ENCODE data around the gene PAX7.
"Not testable (repeated sequence)": the region's sequence is repeated elsewhere in the genome, so short reads cannot be mapped to it uniquely, and the experiment has no call there.

Gene PAX7

DNA sequence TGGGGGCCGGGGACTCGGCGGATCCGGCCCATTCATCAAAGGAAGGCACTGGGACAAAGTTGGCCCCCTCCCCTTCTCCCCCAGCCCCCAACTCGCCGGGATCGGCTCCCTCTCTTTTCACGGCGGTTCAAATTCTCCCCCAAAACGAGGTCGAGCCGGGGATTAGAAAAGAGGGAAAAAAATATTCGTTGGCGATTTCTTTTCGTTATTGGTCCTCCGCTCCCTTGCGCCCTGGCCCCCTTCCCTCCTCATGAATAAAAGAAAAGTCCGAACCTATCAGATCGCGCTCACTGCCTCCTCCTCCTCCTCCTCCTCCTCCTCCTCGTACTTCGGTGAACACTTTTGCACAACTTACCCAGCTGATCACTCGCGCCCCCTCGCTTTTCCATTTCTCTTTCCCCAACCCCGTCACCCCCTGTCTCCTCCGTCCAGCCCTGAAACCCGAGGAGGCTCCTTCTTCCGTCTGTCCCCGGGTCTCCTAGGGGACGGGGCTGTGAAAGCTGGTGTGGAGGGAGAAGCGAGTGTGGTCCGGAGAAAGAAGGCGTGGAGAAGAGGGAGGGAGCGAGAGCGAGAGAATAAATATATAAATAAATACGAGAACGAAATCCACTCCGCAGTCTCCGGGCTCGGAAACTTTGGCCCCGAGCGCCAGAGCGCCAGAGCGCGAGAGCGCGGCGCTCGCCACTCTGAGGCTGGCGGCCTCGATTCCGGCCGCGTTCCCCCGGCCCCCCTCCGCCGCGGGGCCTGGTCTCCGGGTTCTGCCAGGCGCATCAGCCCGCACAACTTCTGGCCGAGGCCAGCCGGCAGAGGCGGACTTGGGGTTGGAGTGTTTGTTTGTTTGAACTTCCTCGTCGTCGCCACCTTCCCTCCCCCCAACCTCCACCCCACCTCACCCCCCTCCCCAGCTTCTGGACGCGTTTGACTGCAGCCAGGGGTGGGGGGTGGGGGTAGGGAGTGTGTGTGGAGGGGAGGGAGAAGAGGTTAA, at the start of gene PAX7:
PAX7 (plus strand) TSS at position 336 of the 985 bp plus-strand sequence. CDS start 758 bp downstream, outside the sequence.
- no peak for DNase-seq (ENCODE audit: low read depth in 2 of 2, low spot score in 1 of 2)

DNA sequence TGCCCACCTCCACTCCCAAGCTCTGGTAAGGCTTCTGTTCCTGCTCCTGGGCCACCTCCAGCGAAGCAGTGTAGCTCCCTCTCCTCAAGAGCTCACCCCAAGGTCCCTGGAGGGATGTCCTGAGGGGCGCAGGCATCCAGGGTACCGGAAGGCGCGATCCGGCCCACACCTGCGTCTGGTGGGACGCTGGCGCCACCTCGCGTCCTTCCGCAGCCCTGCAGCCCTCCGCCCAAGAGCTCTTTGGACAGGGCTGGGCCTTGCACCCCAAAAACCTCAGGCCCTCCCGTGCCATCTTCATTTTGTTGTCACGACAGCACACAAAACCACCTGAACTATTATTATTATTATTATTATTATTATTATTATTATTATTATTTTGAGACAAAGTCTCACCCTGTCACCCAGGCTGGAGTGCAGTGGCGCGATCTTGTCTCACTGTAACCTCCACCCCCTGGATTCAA, 49.2 kb upstream of the PAX7 start:
- DNase-seq (ENCODE audit: low read depth in 2 of 2, low spot score in 1 of 2) = no peak

DNA sequence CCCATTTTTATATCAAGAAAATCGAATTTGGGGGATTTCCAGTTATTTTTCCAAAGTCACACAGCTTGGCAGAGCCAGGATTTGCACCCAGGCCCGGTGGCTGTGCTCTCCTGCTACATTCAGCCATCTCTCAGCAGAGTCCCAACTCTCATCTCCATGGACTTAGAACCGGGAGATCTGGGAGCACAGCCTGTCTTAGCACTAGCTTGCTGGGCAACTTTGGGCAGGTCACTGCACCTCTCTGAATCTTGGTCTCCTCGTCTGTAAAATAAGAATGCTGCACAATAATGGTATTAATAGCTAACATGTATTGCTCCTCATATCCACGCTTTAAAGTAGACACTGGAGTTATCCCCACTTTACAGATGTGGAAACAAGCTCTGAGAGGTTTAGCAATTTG, 47.8 kb upstream of the PAX7 start:
- no peak for DNase-seq (ENCODE audit: low read depth in 2 of 2, low spot score in 1 of 2)

DNA sequence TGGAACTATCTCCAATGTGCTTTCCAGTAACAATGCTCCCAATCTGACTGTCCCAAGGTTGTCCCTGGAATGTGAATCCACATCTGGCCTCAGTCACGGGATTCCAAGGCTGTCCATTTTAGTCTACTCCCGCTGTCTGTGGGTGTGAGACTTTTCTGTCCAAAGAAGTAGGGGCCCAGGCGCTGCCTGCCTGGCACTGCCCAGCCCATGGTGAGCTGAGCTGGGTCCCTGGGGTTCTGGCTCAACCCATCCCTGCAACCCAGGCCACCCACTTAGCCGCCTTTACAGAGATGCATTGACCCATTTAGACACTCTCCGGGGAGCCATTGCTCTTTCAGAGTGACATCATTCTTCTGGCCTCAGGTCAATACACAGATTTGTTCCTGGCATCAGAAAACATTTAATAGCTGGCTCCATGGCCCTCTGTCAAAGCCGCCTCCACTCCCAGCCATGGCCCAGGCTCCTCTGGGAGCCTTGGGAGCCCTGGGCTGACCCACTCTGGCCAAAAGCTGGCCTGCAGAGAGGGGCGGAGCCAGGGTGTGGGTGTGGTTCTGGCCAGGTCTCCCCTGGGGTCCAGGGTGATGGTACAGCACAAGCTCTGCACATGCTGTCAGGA, 47.2 kb upstream of the PAX7 start:
- DNase-seq (ENCODE audit: low read depth in 2 of 2, low spot score in 1 of 2) = no peak

DNA sequence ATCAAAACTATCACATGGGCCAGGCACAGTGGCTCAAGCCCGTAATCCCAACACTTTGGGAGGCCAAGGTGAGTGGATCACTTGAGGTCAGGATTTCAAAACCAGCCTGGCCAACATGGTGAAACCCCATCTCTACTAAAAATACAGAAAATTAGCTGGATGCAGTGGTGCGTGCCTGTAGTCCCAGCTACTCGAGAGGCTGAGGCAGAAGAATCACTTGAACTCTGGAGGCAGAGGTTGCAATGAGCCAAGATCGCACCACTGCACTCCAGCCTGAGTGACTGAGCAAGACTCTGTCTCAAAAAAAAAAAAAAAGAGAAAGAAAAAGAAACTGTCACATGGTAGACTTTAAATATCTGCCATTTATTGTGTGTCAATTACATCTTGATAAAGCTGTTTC, 44.6 kb upstream of the PAX7 start:
- DNase-seq (ENCODE audit: low read depth in 2 of 2, low spot score in 1 of 2) = not testable (repeated sequence)

DNA sequence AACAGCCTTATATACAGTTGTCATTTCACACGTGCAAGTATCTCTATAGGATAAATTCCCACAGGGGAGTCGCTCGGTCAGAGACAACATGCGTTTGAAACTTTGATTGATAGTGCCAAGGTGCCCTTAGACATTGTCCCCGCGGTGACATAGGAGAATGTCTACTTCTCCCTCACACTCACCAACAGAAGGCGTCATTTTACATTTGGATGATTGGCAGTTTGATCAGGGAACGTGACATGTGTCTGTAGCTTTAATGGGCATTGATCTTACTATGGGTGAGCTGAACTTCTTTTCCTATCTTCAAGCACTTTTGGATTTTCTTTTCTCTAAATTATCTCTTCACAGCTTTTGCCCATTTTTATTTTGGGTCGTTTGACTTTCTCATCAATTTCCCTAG, 42.6 kb upstream of the PAX7 start:
- no peak for DNase-seq (ENCODE audit: low read depth in 2 of 2, low spot score in 1 of 2)

DNA sequence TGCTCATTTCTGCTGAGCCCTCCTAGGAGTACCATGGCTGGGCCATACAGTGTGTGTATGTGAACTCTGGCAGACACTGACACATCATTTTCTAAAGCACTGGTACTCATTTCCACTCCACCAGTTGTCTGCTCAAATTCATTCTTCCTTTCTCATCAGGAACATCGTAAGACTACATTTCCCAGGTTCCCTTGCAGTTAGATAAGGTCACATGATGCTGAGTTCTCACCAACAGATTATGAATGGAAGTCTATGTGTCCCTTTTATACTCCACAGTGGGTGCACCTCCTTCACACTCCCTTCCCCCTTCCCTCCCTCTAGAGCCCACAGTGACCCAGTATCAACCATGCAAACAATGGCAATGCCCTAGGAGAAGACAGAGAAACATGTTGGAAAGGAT, 38.3 kb upstream of the PAX7 start:
- DNase-seq (ENCODE audit: low read depth in 2 of 2, low spot score in 1 of 2) = no peak

DNA sequence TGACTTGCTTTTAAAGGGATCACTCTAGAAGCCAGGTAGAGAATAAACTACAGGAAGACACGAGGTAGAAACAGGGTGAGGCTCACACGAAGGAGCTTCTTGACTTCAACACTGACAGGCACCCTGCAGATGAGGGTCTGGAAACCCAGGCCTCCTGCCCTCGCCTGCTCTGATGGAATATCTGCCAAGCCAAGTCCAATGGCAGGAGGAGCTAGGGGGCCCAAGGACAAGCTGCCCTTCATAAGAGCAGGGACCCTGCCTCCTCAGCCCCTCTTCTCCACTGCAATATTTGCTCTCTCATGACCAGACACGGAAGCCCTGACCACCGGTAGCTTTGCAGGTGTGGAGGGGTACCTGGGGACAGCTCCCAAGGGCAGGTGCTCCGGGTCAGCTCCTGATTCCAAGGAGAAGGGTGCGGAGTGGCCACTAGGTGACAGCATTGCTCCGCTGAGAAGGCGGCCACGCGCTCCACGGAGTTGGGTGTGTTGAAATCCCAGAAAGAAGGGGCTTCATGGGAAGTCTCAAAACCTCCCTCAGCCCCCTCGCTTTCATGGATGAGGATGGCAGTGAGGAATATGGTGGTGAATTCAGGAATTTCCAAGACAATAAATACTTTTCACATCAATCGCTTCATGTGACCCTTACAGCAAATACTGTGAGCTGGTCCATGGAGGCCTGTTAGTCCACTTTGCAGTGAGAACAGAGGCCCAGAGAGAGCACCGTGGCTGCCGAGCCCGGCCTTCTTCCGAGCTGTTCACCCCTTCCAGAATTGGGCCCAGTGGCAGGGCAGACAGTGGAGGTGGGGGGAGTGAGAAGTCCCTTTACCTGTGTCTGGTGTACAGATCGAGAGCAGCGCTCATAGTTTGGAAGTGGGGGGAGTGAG, 33.2 kb upstream of the PAX7 start:
- peak; percentile 21 to 25 for DNase-seq (ENCODE audit: low read depth in 2 of 2, low spot score in 1 of 2)

DNA sequence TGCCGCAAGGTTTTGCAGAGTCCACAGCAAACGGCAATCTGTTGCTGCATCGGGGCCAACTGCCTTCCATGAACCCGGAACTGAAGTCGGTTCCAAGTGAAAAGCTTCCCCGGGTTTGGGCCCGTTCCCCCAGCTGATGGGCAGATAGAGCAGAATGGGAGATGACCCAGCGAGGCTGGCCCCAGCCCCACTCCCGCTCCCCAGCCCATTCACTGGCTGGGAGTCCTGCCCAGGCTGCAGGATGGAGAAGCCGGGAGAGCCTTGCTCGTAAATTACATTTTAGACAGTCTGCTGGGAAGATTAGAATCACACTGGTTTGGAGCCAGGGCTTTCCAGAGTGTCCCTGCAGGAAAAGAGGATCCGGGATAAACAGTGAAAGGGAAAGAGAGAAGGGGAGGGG, 31.6 kb upstream of the PAX7 start:
- DNase-seq (ENCODE audit: low read depth in 2 of 2, low spot score in 1 of 2) = no peak

DNA sequence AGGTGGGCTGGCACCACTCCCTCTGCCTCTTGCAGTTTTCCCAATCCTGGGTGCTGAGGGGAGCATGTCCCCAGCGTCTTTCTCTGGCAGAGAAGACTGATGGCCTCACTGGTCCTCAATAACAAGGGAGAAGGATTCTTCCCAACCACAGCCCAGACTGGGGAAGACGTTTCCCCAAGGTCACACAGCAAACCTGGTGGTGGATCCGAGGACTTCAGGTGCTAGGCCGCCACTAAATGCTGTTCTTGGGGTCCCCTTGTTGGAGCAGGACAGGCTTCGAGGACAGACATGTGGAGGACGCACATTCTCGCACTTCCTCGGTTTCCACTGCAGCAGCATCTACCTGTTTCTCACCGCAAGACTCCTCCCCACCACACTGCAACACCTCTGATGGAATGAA, 30.9 kb upstream of the PAX7 start:
- no peak for DNase-seq (ENCODE audit: low read depth in 2 of 2, low spot score in 1 of 2)

DNA sequence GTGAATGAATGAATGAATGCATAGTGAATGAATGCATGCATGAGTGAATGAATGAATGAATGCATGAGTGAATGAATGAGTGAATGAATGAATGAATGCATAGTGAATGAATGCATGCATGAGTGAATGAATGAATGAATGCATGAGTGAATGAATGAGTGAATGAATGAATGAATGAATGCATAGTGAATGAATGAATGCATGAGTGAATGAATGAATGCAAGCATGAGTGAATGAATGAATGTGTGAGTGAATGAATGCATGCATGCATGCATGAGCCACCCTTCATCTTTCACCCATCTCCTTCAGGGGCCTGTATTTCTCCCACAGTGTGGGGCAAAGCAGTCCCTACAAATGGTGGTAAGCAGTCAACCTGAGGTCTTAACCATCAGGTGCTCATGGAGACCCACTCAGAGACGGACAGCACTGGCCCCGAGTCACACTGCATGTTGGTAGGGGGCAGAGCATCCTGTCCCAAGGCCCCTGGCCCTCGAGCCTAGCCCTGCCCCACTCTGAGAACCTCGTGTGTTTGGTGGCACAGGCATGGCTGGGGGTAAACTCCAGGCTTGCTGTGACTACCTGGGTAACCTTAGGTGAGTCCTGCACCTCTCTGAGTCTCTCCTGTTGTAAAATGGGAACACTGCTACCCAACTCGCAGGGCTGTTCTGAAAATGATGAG, 28.0 kb upstream of the PAX7 start:
- no peak for DNase-seq (ENCODE audit: low read depth in 2 of 2, low spot score in 1 of 2)

DNA sequence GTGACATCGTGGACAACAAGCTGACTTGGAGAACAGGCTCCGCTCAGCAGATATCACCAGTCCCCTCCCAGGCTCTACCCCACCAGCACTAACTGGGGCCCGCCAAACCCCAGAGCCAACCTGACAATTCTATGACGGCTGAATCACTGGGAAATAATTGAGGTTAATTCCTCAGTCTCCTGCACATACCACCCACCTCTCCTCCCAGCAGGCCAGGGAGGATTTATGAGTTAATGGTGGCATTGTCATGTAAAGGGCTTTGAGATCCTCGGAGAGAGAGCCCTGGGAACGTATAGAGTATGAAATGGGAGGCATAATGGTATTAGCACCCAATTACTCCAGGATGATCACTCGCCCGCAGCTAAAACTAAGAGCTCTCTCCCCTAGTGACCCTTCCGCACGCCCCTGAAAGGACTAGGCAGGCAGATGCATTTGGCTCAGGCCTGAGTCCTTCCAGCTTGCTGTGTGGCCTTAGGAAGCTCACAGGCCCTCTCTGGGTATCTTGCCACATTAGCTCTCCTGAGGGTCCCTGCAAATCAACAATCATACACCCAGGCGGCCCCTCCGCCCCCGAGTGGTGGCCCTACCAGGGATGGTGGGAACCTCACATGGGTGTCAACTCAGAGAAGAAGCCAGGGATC, 27.3 kb upstream of the PAX7 start:
- DNase-seq (ENCODE audit: low read depth in 2 of 2, low spot score in 1 of 2) = no peak

DNA sequence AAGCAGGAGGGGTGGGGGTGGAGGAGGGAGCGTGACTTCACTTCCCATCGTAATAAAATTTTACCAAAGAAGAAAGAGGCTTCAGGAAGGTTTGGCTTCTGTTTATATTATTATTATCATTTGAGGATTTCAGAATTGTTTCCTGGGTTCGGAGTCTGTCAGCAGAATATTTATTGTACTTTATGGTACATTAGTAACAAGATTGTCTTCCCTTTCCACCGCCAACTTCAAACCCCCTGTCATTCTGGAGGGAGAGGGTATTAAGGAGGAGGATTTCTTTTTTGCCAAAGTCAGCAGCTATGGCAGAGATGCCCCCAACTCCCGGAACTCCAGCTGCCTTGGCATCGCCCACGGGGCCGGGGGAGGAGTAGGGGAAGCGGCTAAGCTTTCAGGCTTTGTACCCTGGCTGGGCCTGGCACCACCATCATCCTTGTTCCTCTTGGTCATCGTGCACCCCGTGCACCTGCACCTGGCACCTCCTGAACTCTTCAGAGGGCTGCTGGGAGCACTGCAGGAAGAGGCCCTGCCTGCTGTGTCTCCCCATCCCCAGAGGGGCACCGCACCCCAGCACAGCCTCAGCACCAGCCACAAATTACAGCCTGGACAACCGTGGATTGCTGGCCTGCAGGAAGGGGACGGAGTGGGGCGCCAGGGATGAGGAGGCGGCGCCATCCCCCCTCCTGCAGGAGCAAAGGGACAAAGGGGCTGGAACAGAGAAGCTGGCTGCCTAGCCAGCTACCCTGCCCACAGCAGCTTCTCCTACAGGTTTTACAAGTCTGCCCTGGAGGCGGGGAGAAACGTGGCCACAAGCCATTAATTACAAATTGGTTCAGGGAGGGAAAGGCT, 24.0 kb upstream of the PAX7 start:
- no peak for DNase-seq (ENCODE audit: low read depth in 2 of 2, low spot score in 1 of 2)

DNA sequence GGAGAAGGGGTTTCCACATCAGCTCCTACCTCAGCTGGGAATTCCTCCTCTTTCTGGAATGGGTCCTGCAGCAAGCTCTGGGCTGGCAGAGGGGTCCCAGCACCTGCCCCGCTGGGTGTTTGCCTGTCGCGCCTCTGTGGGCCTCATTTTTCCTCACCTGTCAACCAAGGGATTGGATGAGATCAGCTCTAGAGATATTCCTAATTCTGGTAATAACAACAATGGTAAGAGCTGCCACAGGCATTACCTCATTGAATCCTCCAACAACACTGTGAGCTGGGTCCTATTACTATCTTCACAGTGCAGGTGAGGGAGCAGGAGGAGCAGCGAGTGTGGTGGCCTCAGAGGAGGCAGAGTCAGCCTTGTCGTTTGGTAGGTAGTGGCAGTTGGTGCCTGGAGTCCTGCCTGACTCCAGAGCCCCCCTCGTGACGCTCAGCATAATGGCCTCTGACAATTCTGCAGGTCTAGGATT, 23.3 kb upstream of the PAX7 start:
- no peak for DNase-seq (ENCODE audit: low read depth in 2 of 2, low spot score in 1 of 2)

DNA sequence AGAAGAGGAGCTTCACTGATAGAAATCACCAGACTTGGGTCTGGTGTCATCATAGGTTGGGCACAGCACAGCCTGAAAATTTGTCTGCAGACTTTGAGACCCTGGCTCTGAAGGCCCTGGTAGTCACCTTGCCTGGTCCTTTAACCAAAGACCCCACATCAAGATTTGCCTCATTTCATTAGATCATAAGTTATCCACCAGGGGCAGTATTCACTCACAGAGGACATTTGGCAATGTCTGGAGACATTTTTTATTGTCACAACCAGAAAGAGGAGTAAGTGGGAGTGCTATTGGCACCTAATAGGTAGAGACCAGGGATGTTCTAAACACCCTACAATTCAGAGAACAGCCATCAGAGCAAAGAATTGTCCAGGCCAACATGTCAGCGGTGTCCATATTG, 22.1 kb upstream of the PAX7 start:
- no peak for DNase-seq (ENCODE audit: low read depth in 2 of 2, low spot score in 1 of 2)

DNA sequence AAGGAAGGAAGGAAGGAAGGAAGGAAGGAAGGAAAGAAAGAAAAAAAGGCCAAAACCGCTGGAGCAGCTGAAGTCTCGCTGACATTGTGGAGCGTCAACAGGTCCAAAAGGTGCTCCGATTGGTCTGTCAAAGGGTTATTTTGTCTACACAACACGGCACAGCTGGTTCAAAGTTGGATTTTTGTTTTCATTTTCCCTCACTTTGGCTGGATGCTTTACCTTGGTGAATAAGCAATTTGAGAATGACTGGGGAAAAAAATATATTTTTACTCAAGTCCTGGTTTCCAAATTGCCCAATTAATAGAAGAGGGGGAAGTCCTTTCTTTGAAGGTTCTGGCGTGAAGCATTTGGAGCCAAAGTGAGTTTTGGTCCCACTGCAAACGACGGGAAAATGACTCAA, 19.3 kb upstream of the PAX7 start:
- DNase-seq (ENCODE audit: low read depth in 2 of 2, low spot score in 1 of 2) = no peak

DNA sequence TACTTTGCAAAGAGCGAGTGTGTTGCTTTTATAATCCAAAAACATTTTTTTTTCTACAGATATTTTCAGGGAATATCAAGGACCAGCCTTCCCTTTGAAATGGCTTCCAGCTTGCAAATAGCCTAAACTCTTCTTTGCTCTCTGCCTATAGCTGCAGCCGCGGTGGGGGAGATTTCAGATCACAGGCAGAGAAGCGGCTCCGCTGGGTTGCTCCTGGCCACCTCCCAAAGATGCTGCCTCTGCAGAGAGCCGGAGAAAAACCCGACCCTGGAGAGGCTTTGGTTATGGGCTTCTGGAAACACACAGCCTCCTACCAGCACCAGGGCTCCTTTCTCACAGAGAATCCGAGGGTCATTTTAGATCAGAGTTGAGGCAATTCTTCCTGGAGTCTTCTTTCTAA, 18.6 kb upstream of the PAX7 start:
- DNase-seq (ENCODE audit: low read depth in 2 of 2, low spot score in 1 of 2) = no peak

DNA sequence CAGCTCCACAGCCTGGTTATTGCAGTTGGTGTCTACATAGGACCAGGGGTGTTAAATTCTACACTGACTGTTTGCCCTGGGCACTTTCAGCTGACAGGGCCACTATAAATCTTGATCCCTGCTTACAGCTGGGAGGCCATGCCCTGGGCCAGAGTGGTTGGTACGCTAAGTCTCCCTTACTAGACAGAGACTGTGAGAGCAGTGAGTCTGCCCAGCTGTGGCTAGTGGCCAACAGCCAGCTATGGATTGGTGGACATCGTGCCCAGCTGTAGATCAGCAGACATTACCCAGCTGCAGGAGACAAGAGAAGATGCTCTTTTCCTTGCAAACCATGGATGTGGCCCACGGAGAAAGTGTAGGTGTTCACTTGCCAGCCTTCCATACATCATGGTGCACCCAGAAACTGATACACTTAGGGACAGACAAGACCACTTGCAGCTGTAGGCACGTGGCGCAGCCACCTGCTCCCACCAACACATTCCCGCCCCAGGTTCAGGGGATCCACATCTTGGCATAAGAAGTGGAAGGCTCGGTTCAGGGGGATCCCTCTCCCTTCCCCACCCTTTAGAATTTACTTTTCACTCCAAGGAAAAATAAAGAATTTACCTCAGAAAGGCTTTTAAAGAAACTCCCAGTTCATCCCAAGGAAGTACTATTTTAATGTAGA, 16.4 kb upstream of the PAX7 start:
- DNase-seq (ENCODE audit: low read depth in 2 of 2, low spot score in 1 of 2) = no peak

All from stimulated activated CD8-positive, alpha-beta memory T cell treated with anti-CD3 and anti-CD28 coated beads, Interleukin-4, amount 100 ng/mL, for 4 hours (primary cell).